DMS53 treated with DMSO at 0.1 percent for 48 hours (cell line): ENCODE data around the gene RAD51AP1.
"Not testable (repeated sequence)": the region's sequence is repeated elsewhere in the genome, so short reads cannot be mapped to it uniquely, and the experiment has no call there.

Experiments
- DNase-seq: peaks from one replicate; lab custom pipeline; 2025; ENCODE audit not compliant: unreplicated experiment; lab: John Stamatoyannopoulos, UW

The RAD51AP1 gene

DNA sequence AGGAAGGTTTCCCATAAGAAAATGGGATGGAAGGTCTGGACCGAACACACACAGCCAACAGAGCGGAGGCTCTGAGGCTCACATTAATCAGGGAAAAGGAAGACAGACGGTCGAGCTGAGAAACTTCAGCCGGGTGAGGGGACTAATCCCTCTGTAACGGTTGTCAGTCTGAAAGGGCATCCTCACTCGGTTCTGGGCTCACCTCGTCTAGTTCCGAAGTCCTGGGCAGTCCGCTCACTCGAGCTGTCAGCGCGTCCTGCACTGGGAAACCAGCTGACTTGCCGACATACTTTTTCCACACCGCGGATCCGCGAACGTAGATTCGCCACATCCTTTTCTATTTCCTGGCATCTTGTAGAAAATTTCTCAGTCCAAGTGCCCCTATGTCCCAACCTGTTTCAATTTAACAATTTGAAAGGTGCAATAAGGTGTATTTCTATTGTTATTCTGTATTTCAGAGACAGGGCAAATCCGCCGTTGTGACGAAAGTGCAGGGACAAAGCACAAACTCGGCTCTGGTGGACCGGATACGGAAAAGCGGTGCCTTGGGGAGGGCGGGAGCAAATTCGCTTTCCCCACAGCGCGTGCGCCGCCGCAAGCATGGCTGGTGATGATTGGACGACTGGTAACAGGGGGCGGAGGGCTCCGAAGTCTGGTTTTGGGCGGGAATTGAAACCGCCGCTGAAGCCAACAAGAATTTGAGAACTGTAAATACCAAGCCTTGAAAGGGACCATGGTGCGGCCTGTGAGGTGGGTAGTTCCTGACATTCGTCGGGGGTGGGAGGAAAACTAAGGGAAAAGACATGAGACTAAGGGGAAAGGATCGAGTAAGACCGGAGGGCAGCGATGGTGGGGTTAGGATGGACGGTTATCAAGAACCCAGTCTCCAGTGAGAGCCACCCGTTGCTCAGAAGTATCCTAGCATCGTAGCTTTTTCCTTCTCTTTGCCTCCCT lies at the start of gene RAD51AP1:
Gene RAD51AP1 (plus strand): TSS at position 684 of the 954 bp plus-strand sequence. CDS start 50 bp downstream, at position 734.
- DNase-seq, result peak; percentile 100

GRCh38 chr12:4489556-4489955 lies 49.1 kb upstream of the RAD51AP1 start:
- DNase-seq, result no peak

- no peak for DNase-seq
Observed at GRCh38 chr12:4490973-4491372, 47.7 kb upstream of the RAD51AP1 start.

DNA sequence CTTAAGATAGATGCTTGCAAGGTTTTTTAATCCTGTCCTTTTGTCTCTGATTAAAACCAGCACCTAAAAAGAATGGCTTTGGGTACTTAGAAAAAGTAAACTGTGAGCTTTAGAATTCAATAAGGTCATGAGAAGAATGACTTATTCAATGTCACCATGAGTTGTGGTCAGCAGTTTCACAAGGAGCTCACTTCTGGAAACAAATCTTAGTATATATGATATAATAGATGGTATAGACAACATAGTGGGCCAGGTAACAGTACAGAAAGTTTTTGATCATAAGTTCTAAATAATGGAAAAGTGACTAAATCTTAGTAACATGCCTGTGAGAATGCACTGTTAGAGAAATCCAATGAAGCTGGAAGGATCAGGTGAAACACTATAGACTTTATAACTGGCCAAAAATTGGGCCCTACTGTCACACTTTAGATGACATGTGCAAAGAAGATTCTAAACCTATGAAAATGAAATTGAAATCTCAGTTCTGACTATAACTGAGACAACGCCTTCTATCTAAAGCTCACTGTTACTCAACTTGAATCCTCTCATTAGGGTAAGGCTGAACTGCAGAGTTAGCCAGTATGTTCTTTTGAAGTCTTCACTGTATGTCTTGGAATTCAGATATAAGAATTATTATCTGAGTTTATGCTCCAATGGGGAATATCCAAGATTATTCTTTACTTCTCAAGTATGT lies 42.4 kb upstream of the RAD51AP1 start:
- DNase-seq, result no peak

DNA sequence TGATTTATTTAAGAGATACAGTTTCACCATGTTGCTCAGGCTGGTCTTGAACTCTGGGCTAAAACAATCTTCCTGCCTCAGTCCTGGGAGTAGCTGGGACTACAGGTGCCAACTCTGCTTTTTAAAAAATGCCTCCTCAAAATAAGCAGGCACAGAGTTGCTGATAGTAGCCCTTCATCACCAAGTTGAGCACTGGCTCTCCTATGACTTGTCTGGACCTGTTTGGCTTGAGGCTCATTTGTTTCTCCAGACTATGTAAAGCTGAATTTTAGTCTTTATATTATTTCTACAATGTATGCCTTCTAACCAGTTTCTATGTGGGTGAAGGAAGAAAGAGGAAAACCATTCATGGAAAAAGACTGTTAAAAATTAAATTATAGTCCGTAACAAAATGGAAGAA lies 39.5 kb upstream of the RAD51AP1 start:
- DNase-seq, result no peak

- no peak for DNase-seq
Observed at GRCh38 chr12:4505376-4505986, 33.2 kb upstream of the RAD51AP1 start.

GRCh38 chr12:4506430-4506829 lies 32.3 kb upstream of the RAD51AP1 start:
- DNase-seq, result peak; percentile 55

DNA sequence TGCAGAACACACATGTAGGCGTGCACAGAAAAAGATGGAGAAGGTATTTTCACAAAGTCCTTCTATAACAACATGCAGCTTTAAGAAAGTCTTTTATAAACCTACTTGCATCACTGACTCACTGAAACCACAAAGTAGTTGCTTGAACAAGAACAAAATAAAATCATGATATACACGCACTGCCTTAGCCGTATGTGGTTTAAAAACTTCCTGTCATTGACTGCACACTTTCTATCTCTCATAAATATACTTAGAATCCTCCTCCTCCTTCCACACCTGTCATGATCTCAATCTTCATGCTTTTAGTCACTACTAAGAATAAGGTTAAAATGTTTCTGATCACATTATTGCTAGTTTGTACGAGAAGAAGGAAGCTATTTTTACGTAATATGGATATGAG lies 31.8 kb upstream of the RAD51AP1 start:
- DNase-seq, result no peak

DNA sequence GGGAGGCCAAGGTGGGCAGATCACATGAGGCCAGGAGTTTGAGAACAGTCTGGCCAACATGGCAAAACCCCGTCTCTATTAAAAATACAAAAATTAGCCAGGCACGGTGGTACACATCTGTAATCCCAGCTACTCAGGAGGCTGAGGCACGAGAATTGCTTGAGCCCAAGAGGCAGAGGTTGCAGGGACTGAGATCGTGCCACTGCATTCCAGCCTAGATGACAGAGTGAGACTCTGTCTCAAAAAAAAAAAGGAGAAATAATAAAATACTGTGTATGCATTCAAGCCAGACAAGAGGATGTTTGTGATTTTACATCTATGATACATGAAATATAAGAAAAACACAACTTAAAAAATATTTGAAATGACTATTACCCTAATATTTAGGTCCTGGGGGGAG lies 30.2 kb upstream of the RAD51AP1 start:
- DNase-seq, result not testable (repeated sequence)

GRCh38 chr12:4509269-4509668 lies 29.4 kb upstream of the RAD51AP1 start:
- not testable (repeated sequence) for DNase-seq

DNA sequence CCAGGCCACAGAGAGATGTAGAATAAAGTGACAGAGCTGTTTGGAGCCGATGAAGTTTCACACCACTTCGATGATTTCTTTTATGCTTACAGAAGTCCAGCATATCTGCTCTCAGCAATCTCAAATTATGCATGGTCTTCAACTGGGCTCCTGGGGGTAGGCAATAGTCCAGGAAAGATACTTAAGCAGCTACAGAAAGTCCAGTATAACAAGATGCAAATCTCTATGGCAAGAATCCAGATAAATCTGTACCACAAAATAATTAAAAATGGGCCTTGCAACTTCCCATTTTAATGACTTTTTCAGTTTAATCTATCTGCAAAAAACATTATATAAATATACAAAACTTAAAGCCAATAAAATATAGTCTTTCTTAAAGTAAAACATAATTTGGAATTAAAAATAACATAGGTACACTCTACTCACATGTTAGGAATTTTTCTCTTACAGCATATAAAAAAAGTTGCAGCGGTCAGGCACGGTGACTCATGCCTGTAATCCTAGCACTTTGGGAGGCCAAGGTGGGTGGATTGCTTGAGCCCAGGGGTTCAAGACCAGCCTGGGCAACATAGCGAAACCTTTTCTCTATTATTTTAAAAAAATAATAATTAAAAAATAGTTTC lies 20.5 kb upstream of the RAD51AP1 start:
- no peak for DNase-seq

GRCh38 chr12:4523443-4523842 lies 15.2 kb upstream of the RAD51AP1 start:
- not testable (repeated sequence) for DNase-seq

- peak; percentile 100 for DNase-seq
Observed at GRCh38 chr12:4526923-4527546, 11.7 kb upstream of the RAD51AP1 start.

DNA sequence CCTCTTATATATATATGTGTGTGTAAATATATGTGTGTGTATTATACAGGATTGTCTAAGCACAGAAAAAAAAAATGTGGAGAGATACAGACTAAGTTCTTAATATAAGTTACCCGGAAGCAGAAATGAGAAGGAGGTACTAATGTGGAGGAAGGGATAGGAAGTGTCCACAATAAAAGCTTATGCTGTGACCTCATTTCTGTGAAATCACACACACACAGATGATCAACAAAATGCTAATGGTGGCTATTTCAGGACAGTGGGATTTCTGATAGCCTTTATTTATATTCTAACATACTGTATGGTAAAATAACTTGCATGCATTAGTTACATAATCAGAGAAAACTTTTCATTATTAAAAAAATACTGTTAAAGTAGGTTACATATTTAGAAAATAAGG lies 8.5 kb upstream of the RAD51AP1 start:
- DNase-seq, result no peak

DNA sequence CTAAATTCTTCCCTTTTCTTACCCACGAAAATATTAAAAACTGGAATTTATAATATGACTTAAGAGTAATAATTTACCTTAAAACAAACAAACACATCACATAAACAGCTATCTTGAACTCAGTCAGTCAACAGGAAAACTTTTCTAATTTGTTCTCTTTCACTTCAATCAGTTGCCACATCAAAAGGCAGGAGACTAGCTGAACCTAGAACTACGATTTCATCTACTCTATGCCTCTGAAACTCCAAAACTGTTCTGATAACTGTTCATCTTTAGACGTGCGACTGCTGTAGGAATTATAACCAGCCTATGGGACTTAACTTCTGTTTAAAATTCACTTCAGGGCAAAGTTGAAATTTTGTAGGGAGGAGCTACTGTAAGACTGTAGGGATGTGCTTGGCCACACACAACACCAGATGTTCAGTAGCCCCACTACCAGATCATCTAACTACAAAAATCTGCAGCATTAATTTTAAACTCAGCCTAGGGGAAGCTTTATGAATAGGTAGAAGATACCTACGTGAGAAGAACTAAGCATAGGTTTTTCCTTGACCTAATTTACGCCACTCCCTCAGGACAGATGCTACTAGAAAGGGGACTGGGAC lies 7.6 kb upstream of the RAD51AP1 start:
- DNase-seq, result no peak

DNA sequence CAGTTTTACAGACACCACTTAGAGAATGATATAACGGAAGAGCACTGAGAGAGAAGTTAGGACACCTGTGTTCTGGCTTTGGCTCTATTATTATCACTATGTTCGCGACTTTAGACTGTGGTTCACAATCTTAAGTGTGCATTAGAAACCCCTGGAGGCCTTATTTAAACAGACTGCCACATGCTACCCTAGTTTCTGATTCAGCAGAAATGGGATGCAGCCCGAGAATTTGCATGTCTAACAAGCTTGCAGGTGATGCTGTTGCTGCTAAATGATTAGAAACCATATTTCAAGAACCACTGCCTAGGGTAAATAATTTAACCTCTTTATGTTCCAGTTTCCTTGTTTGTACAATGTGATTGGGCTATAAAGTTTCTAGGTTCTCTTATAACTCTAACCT lies 3.6 kb upstream of the RAD51AP1 start:
- DNase-seq, result no peak

GRCh38 chr12:4535871-4536270 lies 2.8 kb upstream of the RAD51AP1 start:
- DNase-seq, result no peak

DNA sequence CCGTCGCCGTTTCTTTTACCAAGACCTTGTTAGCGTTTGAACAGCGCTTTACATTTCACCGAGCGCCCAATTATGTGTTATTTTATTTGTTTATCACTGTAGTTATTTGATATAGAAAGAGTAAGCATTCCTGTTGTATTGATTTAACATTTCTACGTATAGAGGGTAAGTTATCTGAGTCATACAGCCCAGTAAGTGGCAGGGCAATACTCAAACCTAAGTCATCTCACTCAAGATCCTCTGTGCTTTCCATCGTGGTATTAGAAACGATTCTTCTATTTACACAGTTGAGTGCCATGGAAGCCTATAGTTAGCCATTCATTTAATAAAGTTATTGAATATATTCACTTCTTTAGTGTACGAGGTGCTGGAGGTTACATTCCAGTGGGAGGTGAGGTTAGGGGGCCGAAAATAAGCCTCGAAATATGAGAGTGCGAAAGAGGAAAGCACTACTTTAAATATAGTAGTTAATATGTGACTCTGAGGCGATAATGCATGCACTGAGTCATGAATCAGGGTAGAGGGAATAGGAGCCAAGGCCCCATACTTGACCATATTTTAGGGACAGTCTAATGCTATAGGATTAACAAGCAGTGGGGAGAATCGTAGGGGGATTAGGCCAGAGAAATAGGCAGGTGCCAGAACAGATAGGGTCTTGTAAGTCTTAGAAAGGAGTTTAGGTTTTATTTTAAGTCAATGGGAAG lies 629 bp downstream of the RAD51AP1 start:
- peak; percentile 95 for DNase-seq

- no peak for DNase-seq
Observed at GRCh38 chr12:4540170-4540569, 1.5 kb downstream of the RAD51AP1 start.

DNA sequence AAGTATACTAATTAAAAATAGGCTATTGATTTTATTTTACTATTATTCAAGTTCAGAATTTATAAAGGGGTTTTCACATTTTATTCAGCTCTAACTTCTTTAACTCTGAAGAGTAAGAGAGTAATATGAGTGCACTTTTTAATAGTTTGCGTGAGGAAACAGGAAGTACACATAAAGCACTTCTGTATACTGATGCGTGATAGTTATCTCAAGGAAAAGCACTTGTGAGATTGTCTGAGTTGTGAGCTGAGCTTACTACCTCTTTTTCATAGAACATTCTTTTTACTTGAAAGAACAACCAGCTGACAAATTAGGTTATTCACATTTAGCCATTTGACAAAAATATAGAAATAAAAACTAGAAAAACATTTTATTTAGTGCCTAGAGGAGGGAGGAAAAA lies 1.9 kb downstream of the RAD51AP1 start:
- no peak for DNase-seq
